Upper lobe of right lung (tissue), 1 donor: ENCODE data around the gene IRF4. TPM values are rescaled to one million over a fixed set of nuclear protein-coding genes. Genes with fewer than 3 reads are reported as not detected.
A peak's percentile ranks its signal among the peaks of the same experiment; 100 is the strongest.

Source experiments
- ATAC-seq: fragments of 200-7000 bp; cut with Tn5 transposase; one replicate; pipeline ENCODE4 v1.9.1; 2020; ENCODE audit warnings: mild to moderate bottlenecking, moderate library complexity
- DNase-seq: peaks from one replicate; pipeline ENCODE4 v3.0.0-alpha.2; 2020
- H3K27ac ChIP-seq: fragments of 200-600 bp; one replicate; pipeline ENCODE4 v1.8.0; 2022
- H3K27me3 ChIP-seq: fragments of 200-600 bp; one replicate; pipeline ENCODE4 v1.8.0; 2022; ENCODE audit warnings: mild to moderate bottlenecking
- H3K36me3 ChIP-seq: fragments of 200-600 bp; one replicate; pipeline ENCODE4 v1.8.0; 2022
- H3K4me1 ChIP-seq: fragments of 200-600 bp; one replicate; pipeline ENCODE4 v1.8.0; 2022
- H3K4me3 ChIP-seq: fragments of 200-600 bp; one replicate; pipeline ENCODE4 v1.8.0; 2022; ENCODE audit warnings: mild to moderate bottlenecking
- H3K9me3 ChIP-seq: fragments of 200-600 bp; one replicate; pipeline ENCODE4 v1.8.0; 2022
- intact Hi-C: fragments of 100-400 bp; cut with DNase I; formaldehyde crosslinking; loops from one replicate; pipeline ENCODE4 v1.11.0; 2022
- total RNA-seq: library from RNA; stranded (reverse); fragmentation: NEBNext Ultra II Directional; extraction: Animal tissue kit (Norgen Biotek cat#: 25700); gene quantifications from one replicate; pipeline ENCODE4 v1.2.1, GENCODE V29; 2021
- TF ChIP-seq, protein P1 (sequence below): fragments of 200-600 bp; IDR thresholded peaks from one replicate; pipeline ENCODE4 v1.8.0; 2022; ENCODE audit warnings: antibody characterized with exemption
- donor health status: DM: no; HTN: yes; CAD: no; lungs with severe emphysema.

IRF4 gene
- total RNA-seq, 1 donor from 2014 or later = 3.7 TPM

DNA sequence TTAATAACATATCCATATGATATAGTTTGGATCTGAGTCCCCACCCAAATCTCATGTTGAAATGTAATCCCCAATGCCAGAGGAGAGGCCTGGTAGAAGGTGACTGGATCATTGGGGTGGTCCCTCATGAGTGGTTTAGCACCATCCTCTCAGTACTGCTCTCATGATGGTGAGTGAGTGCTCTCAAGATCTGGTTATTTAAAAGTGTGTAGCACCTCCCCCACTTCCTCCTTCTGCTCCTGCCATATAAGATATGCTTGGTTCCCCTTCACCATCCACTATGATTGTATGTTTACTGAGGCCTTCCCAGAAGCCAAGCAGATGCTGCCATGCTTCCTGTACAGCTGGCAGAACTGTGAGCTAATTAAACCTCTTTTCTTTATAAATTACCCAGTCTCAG, 22.9 kb downstream of the IRF4 start:
- Histone ChIP-seq H3K27ac (no peak overlapping the region), H3K4me1 (peaks cover under 1% of the 10 kb centered on the region), H3K9me3 (peaks cover 19% of the 10 kb centered on the region), H3K27me3 (no peaks in the 10 kb centered on the region), H3K36me3 (no peaks in the 10 kb centered on the region), H3K4me3 (no peak overlapping the region)
- DNase-seq = no peak
- intact Hi-C loops = loop anchor here (5.0 kb wide), 1 partner anchor 288 kb away; no protein-coding TSS in a partner anchor
- TF ChIP-seq, protein P1, sequence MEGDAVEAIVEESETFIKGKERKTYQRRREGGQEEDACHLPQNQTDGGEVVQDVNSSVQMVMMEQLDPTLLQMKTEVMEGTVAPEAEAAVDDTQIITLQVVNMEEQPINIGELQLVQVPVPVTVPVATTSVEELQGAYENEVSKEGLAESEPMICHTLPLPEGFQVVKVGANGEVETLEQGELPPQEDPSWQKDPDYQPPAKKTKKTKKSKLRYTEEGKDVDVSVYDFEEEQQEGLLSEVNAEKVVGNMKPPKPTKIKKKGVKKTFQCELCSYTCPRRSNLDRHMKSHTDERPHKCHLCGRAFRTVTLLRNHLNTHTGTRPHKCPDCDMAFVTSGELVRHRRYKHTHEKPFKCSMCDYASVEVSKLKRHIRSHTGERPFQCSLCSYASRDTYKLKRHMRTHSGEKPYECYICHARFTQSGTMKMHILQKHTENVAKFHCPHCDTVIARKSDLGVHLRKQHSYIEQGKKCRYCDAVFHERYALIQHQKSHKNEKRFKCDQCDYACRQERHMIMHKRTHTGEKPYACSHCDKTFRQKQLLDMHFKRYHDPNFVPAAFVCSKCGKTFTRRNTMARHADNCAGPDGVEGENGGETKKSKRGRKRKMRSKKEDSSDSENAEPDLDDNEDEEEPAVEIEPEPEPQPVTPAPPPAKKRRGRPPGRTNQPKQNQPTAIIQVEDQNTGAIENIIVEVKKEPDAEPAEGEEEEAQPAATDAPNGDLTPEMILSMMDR = no peak
- no peak for ATAC-seq

DNA sequence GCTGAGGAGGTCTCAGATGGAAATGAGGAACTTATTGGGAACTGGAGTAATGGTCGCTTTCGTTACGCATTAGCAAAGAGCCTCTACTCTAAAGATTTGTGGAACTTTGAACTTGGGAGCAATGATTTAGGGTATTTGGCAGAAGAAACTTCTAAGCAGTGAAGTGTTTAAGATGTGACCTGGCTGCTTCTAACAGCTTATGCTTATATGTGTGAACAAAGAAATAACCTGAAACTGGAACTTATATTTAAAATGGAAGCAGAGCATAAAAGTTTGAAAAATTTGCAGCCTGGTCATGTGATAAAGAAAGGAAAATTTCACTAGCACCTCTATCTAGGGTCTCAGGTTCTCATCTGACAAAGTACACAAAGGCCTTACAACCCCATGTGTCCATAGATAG, 23.5 kb downstream of the IRF4 start:
- Histone ChIP-seq H3K4me1 (no peaks in the 10 kb centered on the region), H3K9me3 (peaks cover 19% of the 10 kb centered on the region), H3K27ac (no peak overlapping the region), H3K36me3 (no peaks in the 10 kb centered on the region), H3K4me3 (no peak overlapping the region), H3K27me3 (no peaks in the 10 kb centered on the region)
- intact Hi-C loops = no loop called here
- DNase-seq = no peak
- TF ChIP-seq, protein P1 = no peak
- no peak for ATAC-seq

DNA sequence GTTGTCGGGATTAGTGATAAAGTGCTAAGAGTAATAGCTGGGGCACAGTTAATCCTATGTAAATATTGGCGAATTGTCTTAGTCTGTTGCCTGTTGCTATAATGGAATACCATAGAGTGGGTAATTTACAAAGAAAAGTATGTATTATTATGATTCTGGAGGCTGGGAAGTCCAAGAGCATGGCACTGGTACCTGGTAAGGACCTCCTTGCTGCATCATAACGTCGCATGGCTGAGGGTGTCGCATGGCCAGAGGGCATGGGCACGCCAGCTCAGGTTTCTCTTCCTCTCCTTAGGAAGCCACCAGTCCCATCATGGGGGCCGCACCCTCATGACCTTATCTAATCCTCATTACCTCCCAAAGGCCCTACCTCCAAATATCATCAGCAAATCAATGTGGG, 29.7 kb downstream of the IRF4 start:
- Histone ChIP-seq H3K27me3 (no peaks in the 10 kb centered on the region), H3K36me3 (no peaks in the 10 kb centered on the region), H3K4me3 (no peak overlapping the region), H3K27ac (no peak overlapping the region), H3K4me1 (no peaks in the 10 kb centered on the region), H3K9me3 (peaks cover 3% of the 10 kb centered on the region)
- TF ChIP-seq, protein P1 = no peak
- no peak for ATAC-seq
- no peak for DNase-seq
- intact Hi-C loops = no loop called here

DNA sequence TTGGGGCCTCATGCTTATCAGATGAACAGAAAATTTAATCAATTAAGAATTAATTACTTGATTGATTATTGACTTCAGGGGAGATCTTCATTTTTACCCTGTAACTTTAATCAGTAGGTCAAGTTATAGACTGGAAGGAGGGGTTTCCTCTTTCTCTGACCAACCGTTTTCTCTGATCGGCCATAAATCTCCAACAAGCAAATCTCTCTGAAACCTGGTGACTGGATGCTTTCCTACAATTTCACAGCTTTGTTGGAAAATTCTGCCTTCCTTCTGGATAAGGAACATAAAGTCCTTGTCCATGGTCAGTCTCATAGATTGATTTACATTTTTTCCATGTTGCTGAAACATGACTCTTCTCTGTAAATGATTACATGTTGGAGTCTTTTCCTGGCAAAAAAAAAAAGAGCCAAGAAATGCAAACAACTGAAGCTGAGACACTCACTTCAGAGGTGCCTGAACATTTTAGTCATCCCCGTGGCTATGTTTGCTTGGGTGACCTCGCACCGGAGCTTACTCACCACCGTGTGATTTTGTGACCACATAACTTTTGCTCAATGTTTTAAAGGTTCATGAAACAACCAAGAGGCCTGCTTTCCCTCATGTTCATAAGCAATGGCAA, 31.0 kb downstream of the IRF4 start:
- H3K9me3 ChIP-seq = no peaks in the 10 kb centered on the region
- H3K4me3 ChIP-seq = no peak overlapping the region
- intact Hi-C loops = no loop called here
- no peaks in the 10 kb centered on the region for H3K27me3 ChIP-seq
- TF ChIP-seq, protein P1 = no peak
- H3K4me1 ChIP-seq = no peaks in the 10 kb centered on the region
- no peaks in the 10 kb centered on the region for H3K36me3 ChIP-seq
- DNase-seq (no peak), ATAC-seq (peak; percentile 90)
- no peak overlapping the region for H3K27ac ChIP-seq

DNA sequence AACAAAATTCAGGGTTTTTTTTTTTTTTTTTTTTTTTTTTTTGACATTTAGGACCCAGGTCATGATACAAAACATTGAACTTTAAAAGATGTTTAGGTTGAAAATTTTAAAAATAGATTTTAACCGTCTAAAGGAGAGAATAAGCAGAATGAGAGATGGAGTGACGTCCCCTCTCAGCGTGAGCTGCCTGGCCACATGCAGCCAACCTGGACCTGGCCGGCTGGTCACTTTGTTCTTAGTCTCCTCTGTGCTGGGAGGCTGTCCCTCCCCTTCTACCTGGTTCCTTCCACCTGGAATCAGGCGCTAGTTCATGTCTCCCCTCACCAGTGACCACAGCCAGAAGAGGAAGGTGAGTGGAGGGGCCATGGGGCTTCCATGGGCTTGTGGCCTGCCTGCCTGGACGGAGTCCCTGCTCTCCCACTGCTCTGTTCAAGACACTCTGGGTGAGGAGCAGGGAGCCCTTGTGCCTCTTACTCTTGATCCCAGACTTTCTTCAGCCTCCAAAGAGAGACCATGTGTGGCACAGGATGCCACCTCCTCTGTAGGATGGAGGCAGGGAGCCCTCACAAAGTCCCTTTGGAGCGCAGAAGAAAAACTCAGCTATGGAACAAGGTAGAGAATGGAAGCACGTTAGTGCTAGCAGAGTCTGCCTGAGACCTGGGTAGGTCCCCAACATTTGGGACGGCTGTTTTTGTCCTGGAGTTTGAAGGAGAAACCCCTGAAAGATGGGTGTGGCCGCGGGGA, 31.7 kb downstream of the IRF4 start:
- H3K36me3 ChIP-seq = no peaks in the 10 kb centered on the region
- TF ChIP-seq, protein P1 = no peak
- no peak overlapping the region for H3K27ac ChIP-seq
- no peaks in the 10 kb centered on the region for H3K9me3 ChIP-seq
- intact Hi-C loops = no loop called here
- H3K4me3 ChIP-seq = no peak overlapping the region
- peak; percentile 7 for ATAC-seq
- H3K4me1 ChIP-seq = no peaks in the 10 kb centered on the region
- no peaks in the 10 kb centered on the region for H3K27me3 ChIP-seq
- DNase-seq = no peak
